K562 (cell line): ENCODE results near the gene VPS37B. TPM values are rescaled to one million over a fixed set of nuclear protein-coding genes. Genes with fewer than 3 reads are reported as not detected.

Experiments used
- ERF ChIP-seq: fragments of 450-650 bp; formaldehyde crosslinking; IDR thresholded peaks from 2 replicates; pipeline ENCODE4 v1.4.0; 2020; ENCODE audit warnings: mild to moderate bottlenecking, mixed read lengths
- SIN3A ChIP-seq, 2 experiments: fragments of 150-350 bp in 1 of 2; IDR thresholded peaks; 2 replicates each; pipeline ENCODE4 v1.6.1; 2011 to 2016; ENCODE audit warnings: borderline replicate concordance in 2 of 2, low read depth in 2 of 2, low read length in 2 of 2, mild to moderate bottlenecking in 2 of 2, moderate library complexity in 2 of 2; ENCODE audit not compliant: control insufficient read depth in 1 of 2
- TEAD4 ChIP-seq, 2 experiments: sonication (generic) in 1 of 2; formaldehyde crosslinking in 1 of 2; IDR thresholded peaks; 2 replicates each; pipeline versions ENCODE4 v1.6.1 to v1.8.0; 2012 to 2022; ENCODE audit warnings: borderline replicate concordance in 1 of 2, inconsistent platforms in 1 of 2, low read length in 1 of 2, mild to moderate bottlenecking in 1 of 2, missing genetic modification reagents in 1 of 2
- polyA plus RNA-seq, 8 experiments: library from polyadenylated mRNA; depleted of rRNA in 4 of 8; stranded (reverse) in 5 of 8; unstranded in 3 of 8; fragments of >200 nt; fragmentation: Nextera tagmentation in 2 of 8; fragmentation: Illumina TruSeq in 1 of 8; extraction: Ambion mirVana in 2 of 8; extraction: Trizol in 1 of 8; gene quantifications; 2 replicates each; pipeline versions ENCODE4 v1.2.1 to v1.2.3, GENCODE V29; 2011 to 2014; ENCODE audit warnings: inconsistent platforms in 1 of 8, missing spikeins in 1 of 8
- total RNA-seq, 7 experiments: library from RNA; depleted of rRNA in 6 of 7; stranded (reverse); fragments of >200 nt in 6 of 7; fragmentation: Illumina TruSeq in 2 of 7; extraction: Trizol in 2 of 7; gene quantifications; 2 replicates each; pipeline versions ENCODE4 v1.2.1 to v1.2.3, GENCODE V29; 2011 to 2021; ENCODE audit warnings: low replicate concordance in 1 of 7
- TF ChIP-seq, protein P1 (sequence below): fragments of 450-650 bp; formaldehyde crosslinking; IDR thresholded peaks from 2 replicates; pipeline ENCODE4 v1.4.0; 2020; ENCODE audit warnings: mild to moderate bottlenecking, moderate library complexity
- TF ChIP-seq, protein P2 (sequence below): fragments of 250-450 bp; sonication (Bioruptor Pico); IDR thresholded peaks from 2 replicates; pipeline ENCODE4 v1.4.0; 2020; ENCODE audit warnings: mild to moderate bottlenecking, moderate library complexity
- TF ChIP-seq, protein P3 (sequence below), 3 experiments: IDR thresholded peaks in 2 of 3; conservative IDR thresholded peaks in 1 of 3; 2 replicates each; pipeline ENCODE4 v1.5.1; 2011 to 2012; ENCODE audit warnings: low read length in 3 of 3, mild to moderate bottlenecking in 3 of 3, control low read depth in 2 of 3, improper control_type of control experiment in 1 of 3, inconsistent platforms in 1 of 3, low read depth in 1 of 3, mixed read lengths in 1 of 3, moderate library complexity in 1 of 3; ENCODE audit not compliant: insufficient read depth in 2 of 3
- TF ChIP-seq, protein P4 (sequence below), 2 experiments: fragments of 450-650 bp; IDR thresholded peaks; 2 replicates each; pipeline ENCODE4 v1.6.1; 2016; ENCODE audit warnings: mild to moderate bottlenecking in 2 of 2, borderline replicate concordance in 1 of 2, low read depth in 1 of 2, moderate library complexity in 1 of 2

VPS37B gene
- total and polyA plus RNA-seq, 9 of the 15 experiments (the other 6 are each of a cell fraction or from before 2014, with no cell fraction given) = 0.28 to 37.4 (median 17.9) TPM

DNA sequence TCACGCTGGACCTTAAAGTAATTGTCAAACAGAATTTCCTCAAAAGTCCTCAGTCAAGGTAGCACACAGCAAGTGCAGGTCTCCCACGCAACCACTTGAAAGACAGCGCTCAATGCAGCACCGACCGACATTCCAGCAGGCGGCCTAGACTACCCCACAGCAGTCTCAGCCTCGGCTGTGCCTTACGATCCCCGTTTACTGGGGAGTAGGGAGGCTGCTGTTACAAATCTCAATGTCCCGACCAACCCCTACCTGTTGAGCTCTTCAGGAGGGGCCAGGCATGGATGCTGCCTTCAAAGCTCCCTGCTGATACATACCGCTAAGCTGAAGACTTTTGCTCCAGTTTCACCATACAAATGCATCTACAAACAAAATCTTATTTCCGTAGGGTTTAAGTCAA, 21.8 kb downstream of the VPS37B start (continued):
- TF ChIP-seq, protein P1, sequence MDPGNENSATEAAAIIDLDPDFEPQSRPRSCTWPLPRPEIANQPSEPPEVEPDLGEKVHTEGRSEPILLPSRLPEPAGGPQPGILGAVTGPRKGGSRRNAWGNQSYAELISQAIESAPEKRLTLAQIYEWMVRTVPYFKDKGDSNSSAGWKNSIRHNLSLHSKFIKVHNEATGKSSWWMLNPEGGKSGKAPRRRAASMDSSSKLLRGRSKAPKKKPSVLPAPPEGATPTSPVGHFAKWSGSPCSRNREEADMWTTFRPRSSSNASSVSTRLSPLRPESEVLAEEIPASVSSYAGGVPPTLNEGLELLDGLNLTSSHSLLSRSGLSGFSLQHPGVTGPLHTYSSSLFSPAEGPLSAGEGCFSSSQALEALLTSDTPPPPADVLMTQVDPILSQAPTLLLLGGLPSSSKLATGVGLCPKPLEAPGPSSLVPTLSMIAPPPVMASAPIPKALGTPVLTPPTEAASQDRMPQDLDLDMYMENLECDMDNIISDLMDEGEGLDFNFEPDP (CRISPR knock-in tag) = no peak
- TF ChIP-seq, protein P2, sequence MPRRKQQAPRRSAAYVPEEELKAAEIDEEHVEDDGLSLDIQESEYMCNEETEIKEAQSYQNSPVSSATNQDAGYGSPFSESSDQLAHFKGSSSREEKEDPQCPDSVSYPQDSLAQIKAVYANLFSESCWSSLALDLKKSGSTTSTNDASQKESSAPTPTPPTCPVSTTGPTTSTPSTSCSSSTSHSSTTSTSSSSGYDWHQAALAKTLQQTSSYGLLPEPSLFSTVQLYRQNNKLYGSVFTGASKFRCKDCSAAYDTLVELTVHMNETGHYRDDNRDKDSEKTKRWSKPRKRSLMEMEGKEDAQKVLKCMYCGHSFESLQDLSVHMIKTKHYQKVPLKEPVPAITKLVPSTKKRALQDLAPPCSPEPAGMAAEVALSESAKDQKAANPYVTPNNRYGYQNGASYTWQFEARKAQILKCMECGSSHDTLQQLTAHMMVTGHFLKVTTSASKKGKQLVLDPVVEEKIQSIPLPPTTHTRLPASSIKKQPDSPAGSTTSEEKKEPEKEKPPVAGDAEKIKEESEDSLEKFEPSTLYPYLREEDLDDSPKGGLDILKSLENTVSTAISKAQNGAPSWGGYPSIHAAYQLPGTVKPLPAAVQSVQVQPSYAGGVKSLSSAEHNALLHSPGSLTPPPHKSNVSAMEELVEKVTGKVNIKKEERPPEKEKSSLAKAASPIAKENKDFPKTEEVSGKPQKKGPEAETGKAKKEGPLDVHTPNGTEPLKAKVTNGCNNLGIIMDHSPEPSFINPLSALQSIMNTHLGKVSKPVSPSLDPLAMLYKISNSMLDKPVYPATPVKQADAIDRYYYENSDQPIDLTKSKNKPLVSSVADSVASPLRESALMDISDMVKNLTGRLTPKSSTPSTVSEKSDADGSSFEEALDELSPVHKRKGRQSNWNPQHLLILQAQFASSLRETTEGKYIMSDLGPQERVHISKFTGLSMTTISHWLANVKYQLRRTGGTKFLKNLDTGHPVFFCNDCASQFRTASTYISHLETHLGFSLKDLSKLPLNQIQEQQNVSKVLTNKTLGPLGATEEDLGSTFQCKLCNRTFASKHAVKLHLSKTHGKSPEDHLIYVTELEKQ = no peak
- TF ChIP-seq TEAD4 (IDR thresholded peaks at IDR 0.05; ENCODE audit: low read length) (no peak), TEAD4 (CRISPR knock-in tag; IDR thresholded peaks at IDR 0.05; ENCODE audit: borderline replicate concordance) (0 out of 2 replicates have a peak, but pooled peaks have one; percentile 59), SIN3A (IDR thresholded peaks at IDR 0.05; ENCODE audit: borderline replicate concordance in 2 of 2, control insufficient read depth in 1 of 2, low read depth in 2 of 2, low read length in 2 of 2) (no peak), ERF (CRISPR knock-in tag) (no peak)
- TF ChIP-seq, protein P3, sequence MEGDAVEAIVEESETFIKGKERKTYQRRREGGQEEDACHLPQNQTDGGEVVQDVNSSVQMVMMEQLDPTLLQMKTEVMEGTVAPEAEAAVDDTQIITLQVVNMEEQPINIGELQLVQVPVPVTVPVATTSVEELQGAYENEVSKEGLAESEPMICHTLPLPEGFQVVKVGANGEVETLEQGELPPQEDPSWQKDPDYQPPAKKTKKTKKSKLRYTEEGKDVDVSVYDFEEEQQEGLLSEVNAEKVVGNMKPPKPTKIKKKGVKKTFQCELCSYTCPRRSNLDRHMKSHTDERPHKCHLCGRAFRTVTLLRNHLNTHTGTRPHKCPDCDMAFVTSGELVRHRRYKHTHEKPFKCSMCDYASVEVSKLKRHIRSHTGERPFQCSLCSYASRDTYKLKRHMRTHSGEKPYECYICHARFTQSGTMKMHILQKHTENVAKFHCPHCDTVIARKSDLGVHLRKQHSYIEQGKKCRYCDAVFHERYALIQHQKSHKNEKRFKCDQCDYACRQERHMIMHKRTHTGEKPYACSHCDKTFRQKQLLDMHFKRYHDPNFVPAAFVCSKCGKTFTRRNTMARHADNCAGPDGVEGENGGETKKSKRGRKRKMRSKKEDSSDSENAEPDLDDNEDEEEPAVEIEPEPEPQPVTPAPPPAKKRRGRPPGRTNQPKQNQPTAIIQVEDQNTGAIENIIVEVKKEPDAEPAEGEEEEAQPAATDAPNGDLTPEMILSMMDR (IDR thresholded peaks at IDR 0.05 in 2 of 3, conservative IDR thresholded peaks at IDR 0.05 in 1 of 3; ENCODE audit: insufficient read depth in 2 of 3, low read depth in 1 of 3, low read length in 3 of 3) = peak in 1 of 3 experiments; percentile 17; a peak in 1 of 6 replicates
- TF ChIP-seq, protein P4, sequence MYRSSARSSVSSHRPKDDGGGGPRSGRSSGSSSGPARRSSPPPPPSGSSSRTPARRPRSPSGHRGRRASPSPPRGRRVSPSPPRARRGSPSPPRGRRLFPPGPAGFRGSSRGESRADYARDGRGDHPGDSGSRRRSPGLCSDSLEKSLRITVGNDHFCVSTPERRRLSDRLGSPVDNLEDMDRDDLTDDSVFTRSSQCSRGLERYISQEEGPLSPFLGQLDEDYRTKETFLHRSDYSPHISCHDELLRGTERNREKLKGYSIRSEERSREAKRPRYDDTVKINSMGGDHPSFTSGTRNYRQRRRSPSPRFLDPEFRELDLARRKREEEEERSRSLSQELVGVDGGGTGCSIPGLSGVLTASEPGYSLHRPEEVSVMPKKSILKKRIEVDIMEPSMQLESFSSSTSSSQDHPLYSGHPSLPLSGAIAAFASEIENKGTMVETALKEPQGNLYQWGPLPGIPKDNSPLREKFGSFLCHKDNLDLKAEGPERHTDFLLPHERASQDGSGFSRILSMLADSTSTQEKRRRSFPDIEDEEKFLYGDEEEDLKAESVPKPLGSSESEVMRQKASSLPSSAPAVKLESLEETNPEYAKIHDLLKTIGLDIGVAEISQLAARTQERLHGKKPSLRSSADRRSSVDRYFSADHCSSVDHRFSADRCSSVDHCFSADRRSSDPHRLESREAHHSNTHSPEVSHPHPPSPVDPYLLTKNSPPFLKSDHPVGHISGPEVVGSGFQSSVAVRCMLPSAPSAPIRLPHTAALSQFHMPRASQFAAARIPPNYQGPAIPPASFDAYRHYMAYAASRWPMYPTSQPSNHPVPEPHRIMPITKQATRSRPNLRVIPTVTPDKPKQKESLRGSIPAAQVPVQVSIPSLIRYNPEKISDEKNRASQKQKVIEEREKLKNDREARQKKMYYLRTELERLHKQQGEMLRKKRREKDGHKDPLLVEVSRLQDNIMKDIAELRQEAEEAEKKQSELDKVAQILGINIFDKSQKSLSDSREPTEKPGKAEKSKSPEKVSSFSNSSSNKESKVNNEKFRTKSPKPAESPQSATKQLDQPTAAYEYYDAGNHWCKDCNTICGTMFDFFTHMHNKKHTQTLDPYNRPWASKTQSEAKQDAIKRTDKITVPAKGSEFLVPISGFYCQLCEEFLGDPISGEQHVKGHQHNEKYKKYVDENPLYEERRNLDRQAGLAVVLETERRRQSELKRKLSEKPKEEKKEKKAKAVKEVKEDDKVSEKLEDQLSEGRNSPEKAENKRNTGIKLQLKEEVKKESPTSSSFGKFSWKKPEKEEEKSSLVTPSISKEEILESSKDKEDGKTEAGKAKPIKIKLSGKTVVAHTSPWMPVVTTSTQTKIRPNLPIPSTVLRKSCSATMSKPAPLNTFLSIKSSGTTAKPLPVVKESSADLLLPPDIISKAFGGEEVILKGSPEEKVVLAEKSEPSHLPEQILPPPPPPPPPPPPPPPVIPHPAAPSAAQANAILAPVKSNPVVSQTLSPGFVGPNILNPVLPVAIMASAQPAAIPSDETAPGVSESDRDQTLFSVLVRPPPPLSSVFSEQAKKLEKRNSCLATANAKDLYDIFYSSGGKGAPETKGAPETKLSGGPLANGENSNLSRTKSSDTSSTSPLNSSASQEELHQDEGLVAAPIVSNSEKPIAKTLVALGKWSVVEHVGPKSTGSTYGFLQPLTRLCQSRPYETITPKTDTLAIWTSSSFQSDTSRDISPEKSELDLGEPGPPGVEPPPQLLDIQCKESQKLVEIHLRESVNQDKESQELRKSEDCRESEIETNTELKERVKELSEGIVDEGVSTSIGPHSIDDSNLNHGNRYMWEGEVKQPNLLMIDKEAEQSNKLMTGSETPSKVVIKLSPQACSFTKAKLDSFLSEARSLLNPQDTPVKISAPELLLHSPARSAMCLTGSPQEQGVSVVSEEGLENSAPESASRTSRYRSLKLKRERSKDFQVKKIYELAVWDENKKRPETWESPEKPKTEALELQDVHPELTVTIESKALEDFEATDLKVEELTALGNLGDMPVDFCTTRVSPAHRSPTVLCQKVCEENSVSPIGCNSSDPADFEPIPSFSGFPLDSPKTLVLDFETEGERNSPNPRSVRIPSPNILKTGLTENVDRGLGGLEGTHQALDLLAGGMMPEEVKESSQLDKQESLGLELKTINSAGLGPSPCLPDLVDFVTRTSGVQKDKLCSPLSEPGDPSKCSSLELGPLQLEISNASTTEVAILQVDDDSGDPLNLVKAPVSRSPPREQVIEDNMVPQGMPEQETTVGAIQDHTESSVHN (IDR thresholded peaks at IDR 0.05; ENCODE audit: borderline replicate concordance in 1 of 2, low read depth in 1 of 2) = no peak
